Stomach (tissue), 9 donors: ENCODE results near the gene PHTF2. TPM values are rescaled to one million over a fixed set of nuclear protein-coding genes. Genes with fewer than 3 reads are reported as not detected.
A peak's percentile ranks its signal among the peaks of the same experiment; 100 is the strongest.

Experiments used
- DNase-seq, 2 donors: peaks; one replicate each; pipeline versions ENCODE4 v3.0.0 to v3.0.0-alpha.2; 2013 to 2019
- H3K27ac ChIP-seq, 5 donors: fragments of 200-600 bp in 4 of 5; sonication (generic) in 4 of 5; one replicate each; pipeline ENCODE4 v1.5.1; 2013 to 2019; ENCODE audit warnings: mild to moderate bottlenecking in 1 of 5, moderate library complexity in 1 of 5
- H3K27me3 ChIP-seq, 3 donors: fragments of 200-600 bp; sonication (generic); one replicate each; pipeline ENCODE4 v1.5.1; 2017 to 2019; ENCODE audit warnings: mixed run types in 1 of 3
- H3K36me3 ChIP-seq, 4 donors: fragments of 200-600 bp; sonication (generic); 1 replicate in 3 of 4; 2 replicates in 1 of 4; pipeline ENCODE4 v1.5.1; 2016 to 2019
- H3K4me1 ChIP-seq, 4 donors: fragments of 200-600 bp; sonication (generic); one replicate each; pipeline ENCODE4 v1.5.1; 2016 to 2019
- H3K4me3 ChIP-seq, 4 donors: fragments of 200-600 bp; sonication (generic) in 3 of 4; one replicate each; pipeline ENCODE4 v1.5.1; 2016 to 2019; ENCODE audit warnings: mild to moderate bottlenecking in 1 of 4
- H3K9me3 ChIP-seq, 4 donors: fragments of 200-600 bp; sonication (generic); one replicate each; pipeline ENCODE4 v1.5.1; 2016 to 2019
- EP300 ChIP-seq: sonication (generic); formaldehyde crosslinking; IDR thresholded peaks from one replicate; pipeline ENCODE4 v1.6.1; 2017; ENCODE audit warnings: antibody characterized with exemption
- POLR2A ChIP-seq, 4 donors: fragments of 450-650 bp; IDR thresholded peaks; one replicate each; pipeline ENCODE4 v1.6.1; 2016; ENCODE audit warnings: antibody characterized with exemption in 4 of 4, control low read depth in 2 of 4, mild to moderate bottlenecking in 1 of 4, moderate library complexity in 1 of 4
- POLR2AphosphoS5 ChIP-seq, 3 donors: sonication (generic); formaldehyde crosslinking; IDR thresholded peaks; one replicate each; pipeline ENCODE4 v1.6.1; 2016; ENCODE audit warnings: antibody characterized with exemption in 3 of 3
- WGBS, 5 donors: extraction: QIAGEN DNeasy Blood & Tissue Kit in 3 of 5; methylation state at CpG; one replicate each; pipeline versions ENCODE4 v1.1.5 to v1.1.7; 2013 to 2018; 5-methylcytosine and 5-hydroxymethylcytosine counted together
- intact Hi-C: fragments of 100-400 bp; cut with DNase I; formaldehyde crosslinking; loops from one replicate; pipeline ENCODE4 v1.15.1; 2023; ENCODE audit warnings: low total_unique reads
- polyA plus RNA-seq, 3 donors: library from polyadenylated mRNA; stranded (reverse); fragments of 200-250 nt; gene quantifications; one replicate each; pipeline ENCODE4 v1.2.3, GENCODE V29; 2013
- total RNA-seq, 5 donors: library from RNA; depleted of rRNA; stranded (reverse); fragments of >200 nt; gene quantifications; one replicate each; pipeline versions ENCODE4 v1.1.0 to v1.2.3, GENCODE V29; 2014 to 2016
- TF ChIP-seq, protein P1 (sequence below), 7 experiments: fragments of 450-650 bp in 4 of 7; fragments of 200-600 bp in 3 of 7; sonication (generic) in 3 of 7; IDR thresholded peaks; one replicate each; pipeline ENCODE4 v1.5.1; 2016 to 2019; ENCODE audit warnings: antibody characterized with exemption in 7 of 7, control low read depth in 2 of 7, mild to moderate bottlenecking in 1 of 7
- donor health status: healthy with polysubstance abuse.
- donor health status: Bipolar disorder and iron deficiency.
- donor health status: healthy.

Gene PHTF2
- total and polyA plus RNA-seq, 8 donors, result 2.0 to 42.9 (median 12.5) TPM

GRCh38 chr7:77983973-77984372 lies 185.4 kb downstream of the PHTF2 start:
- DNase-seq, result no peak
- Histone ChIP-seq H3K27me3 (no peaks in the 10 kb centered on the region), H3K9me3 (no peaks in the 10 kb centered on the region), H3K27ac (no peak overlapping the region), H3K4me1 (no peaks in the 10 kb centered on the region), H3K4me3 (no peak overlapping the region), H3K36me3 (no peaks in the 10 kb centered on the region)
- intact Hi-C loops, result no loop called here
- TF ChIP-seq POLR2AphosphoS5 (IDR thresholded peaks at IDR 0.05) (no peak), EP300 (no peak), POLR2A (IDR thresholded peaks at IDR 0.05) (no peak)
- TF ChIP-seq, protein P1, sequence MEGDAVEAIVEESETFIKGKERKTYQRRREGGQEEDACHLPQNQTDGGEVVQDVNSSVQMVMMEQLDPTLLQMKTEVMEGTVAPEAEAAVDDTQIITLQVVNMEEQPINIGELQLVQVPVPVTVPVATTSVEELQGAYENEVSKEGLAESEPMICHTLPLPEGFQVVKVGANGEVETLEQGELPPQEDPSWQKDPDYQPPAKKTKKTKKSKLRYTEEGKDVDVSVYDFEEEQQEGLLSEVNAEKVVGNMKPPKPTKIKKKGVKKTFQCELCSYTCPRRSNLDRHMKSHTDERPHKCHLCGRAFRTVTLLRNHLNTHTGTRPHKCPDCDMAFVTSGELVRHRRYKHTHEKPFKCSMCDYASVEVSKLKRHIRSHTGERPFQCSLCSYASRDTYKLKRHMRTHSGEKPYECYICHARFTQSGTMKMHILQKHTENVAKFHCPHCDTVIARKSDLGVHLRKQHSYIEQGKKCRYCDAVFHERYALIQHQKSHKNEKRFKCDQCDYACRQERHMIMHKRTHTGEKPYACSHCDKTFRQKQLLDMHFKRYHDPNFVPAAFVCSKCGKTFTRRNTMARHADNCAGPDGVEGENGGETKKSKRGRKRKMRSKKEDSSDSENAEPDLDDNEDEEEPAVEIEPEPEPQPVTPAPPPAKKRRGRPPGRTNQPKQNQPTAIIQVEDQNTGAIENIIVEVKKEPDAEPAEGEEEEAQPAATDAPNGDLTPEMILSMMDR (IDR thresholded peaks at IDR 0.05), result no peak
- WGBS, 5 donors, result 91 to 95% (median 93%) methylated on average over 4 of the region's 4 CpGs

DNA sequence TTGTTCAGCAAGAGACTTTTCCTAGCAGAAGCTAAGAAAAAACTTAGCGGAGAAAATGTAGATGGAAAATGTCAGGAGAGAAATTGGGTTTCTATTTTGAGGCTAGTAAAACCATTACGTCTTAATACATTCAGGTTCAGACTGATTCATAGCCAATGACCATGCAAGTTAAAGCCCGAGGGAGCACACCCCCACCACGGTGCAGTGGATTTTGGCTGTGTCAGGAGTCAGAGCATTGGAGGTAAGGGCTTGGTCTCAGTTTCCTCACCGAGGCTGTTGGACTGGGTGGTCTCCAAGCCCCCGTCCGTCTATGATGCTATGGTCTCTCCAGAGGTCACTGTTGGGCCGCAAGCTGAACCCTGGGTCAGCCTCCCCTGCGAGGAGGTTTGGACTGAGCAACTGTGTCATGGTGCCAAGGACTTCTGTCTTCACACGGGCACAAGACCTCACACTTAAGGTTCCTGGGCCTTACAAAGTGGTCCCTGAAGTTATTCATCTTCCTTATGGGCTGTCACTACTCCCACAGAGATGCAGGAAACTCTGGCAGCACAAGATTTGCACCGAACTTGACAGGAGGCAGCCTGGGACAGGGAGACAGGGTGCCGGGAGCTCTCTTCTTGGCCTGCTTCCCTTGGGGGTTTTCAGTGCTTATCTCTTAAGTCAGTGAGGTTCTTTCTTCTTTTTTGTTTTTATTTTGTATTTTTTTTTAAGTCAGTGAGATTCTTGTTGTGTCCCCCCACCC lies 186.8 kb downstream of the PHTF2 start:
- Histone ChIP-seq H3K4me3 (no peak overlapping the region), H3K9me3 (peaks cover 0 to 4% (median 0%) of the 10 kb centered on the region in 4 donors), H3K36me3 (no peaks in the 10 kb centered on the region), H3K27me3 (no peaks in the 10 kb centered on the region), H3K4me1 (no peaks in the 10 kb centered on the region), H3K27ac (no peak overlapping the region)
- DNase-seq, result no peak
- TF ChIP-seq, protein P1 (IDR thresholded peaks at IDR 0.05), result no peak
- TF ChIP-seq POLR2A (IDR thresholded peaks at IDR 0.05), result no peak
- no peak for TF ChIP-seq EP300
- no peak for TF ChIP-seq POLR2AphosphoS5 (IDR thresholded peaks at IDR 0.05)
- intact Hi-C loops, result no loop called here
- 65 to 84% (median 83%) methylated on average over 10 to 12 of the region's 12 CpGs for WGBS, 5 donors

- no peaks in the 10 kb centered on the region for H3K27me3 ChIP-seq
- no peaks in the 10 kb centered on the region for H3K36me3 ChIP-seq
- no peak overlapping the region for H3K27ac ChIP-seq
- H3K9me3 ChIP-seq, result peaks cover 0 to 4% (median 0%) of the 10 kb centered on the region in 4 donors
- WGBS, 5 donors, result 68 to 83% (median 71%) methylated on average over 3 of the region's 3 CpGs
- intact Hi-C loops, result no loop called here
- peak in 1 of 2 donors; percentile 10 for DNase-seq
- TF ChIP-seq EP300 (no peak), POLR2A (IDR thresholded peaks at IDR 0.05) (no peak), POLR2AphosphoS5 (IDR thresholded peaks at IDR 0.05) (no peak)
- TF ChIP-seq, protein P1 (IDR thresholded peaks at IDR 0.05), result no peak
- H3K4me3 ChIP-seq, result no peak overlapping the region
- H3K4me1 ChIP-seq, result no peaks in the 10 kb centered on the region
These were observed 187.4 kb downstream of the PHTF2 start for GRCh38 chr7:77985974-77986339.

DNA sequence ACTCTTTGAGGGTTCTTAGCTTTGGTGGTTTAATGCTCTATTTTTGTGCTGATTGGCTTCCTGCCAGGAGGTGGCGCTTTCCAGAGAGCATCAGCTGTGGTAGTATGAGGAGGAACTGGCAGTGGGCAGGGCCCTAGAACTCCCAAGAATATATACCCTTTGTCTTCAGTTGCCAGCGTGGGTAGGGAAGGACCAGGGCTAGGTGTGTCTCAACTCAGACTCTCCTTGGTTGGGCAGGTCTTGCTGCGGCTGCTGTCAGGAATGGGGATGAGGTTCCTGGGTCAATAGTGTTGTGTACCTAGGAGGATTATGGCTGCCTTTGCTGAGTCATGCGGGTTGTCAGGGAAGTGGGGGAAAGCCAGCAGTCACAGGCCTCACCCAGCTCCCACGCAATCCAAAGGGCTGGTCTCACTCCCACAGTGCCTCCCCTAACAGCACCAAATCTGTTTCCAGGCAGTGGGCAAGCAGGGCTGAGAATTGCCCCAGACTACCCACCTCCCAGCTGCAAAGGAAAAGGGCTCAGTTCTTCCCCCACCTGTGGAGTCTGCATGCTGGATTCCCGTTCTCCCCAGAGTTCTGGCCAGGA lies 191.5 kb downstream of the PHTF2 start:
- WGBS, 5 donors, result 46 to 71% (median 55%) methylated on average over 4 to 6 of the region's 6 CpGs
- H3K9me3 ChIP-seq, result peaks cover 0 to 4% (median 0%) of the 10 kb centered on the region in 4 donors
- H3K36me3 ChIP-seq, result no peaks in the 10 kb centered on the region
- peak in 1 of 3 donors; percentile 35 for TF ChIP-seq POLR2AphosphoS5 (IDR thresholded peaks at IDR 0.05)
- TF ChIP-seq EP300, result no peak
- intact Hi-C loops, result no loop called here
- no peak overlapping the region for H3K4me3 ChIP-seq
- H3K4me1 ChIP-seq, result no peaks in the 10 kb centered on the region
- peak; percentile 27 to 58 for DNase-seq
- H3K27ac ChIP-seq, result no peak overlapping the region
- no peaks in the 10 kb centered on the region for H3K27me3 ChIP-seq

- TF ChIP-seq POLR2A (IDR thresholded peaks at IDR 0.05) (no peak), POLR2AphosphoS5 (IDR thresholded peaks at IDR 0.05) (no peak), EP300 (no peak)
- TF ChIP-seq, protein P1 (IDR thresholded peaks at IDR 0.05), result no peak
- H3K4me3 ChIP-seq, result no peak overlapping the region
- DNase-seq, result no peak
These were observed 193.1 kb downstream of the PHTF2 start for GRCh38 chr7:77991656-77992055.

More at GRCh38 chr7:77991656-77992055, 193.1 kb downstream of the PHTF2 start:
- Histone ChIP-seq H3K4me1 (no peaks in the 10 kb centered on the region), H3K27me3 (no peaks in the 10 kb centered on the region), H3K9me3 (peaks cover 0 to 4% (median 0%) of the 10 kb centered on the region in 4 donors), H3K36me3 (no peaks in the 10 kb centered on the region), H3K27ac (no peak overlapping the region)
- intact Hi-C loops, result no loop called here
- 74 to 95% (median 91%) methylated on average over 4 of the region's 4 CpGs for WGBS, 5 donors
